IMR-90 (cell line): ENCODE data around the gene MALRD1.

ENCODE experiments used
- BHLHE40 ChIP-seq: fragments of 150-350 bp; IDR thresholded peaks from 2 replicates; pipeline ENCODE4 v1.6.1; 2016; ENCODE audit warnings: mild to moderate bottlenecking, low read depth, low read length
- CTCF ChIP-seq: conservative IDR thresholded peaks from 2 replicates; pipeline ENCODE4 v1.5.1; 2012; ENCODE audit warnings: mild to moderate bottlenecking, low read depth, low read length, improper control_type of control experiment
- ELK1 ChIP-seq: fragments of 150-350 bp; IDR thresholded peaks from 2 replicates; pipeline ENCODE4 v1.6.1; 2016; ENCODE audit warnings: low read depth, mild to moderate bottlenecking, low read length, moderate library complexity, borderline replicate concordance
- FOS ChIP-seq: fragments of 150-350 bp; IDR thresholded peaks from 2 replicates; pipeline ENCODE4 v1.6.1; 2016; ENCODE audit warnings: low read depth, low read length
- MAFK ChIP-seq: IDR thresholded peaks from 2 replicates; pipeline ENCODE4 v1.6.1; 2012; ENCODE audit warnings: low read depth, low read length, improper control_type of control experiment
- NFE2L2 ChIP-seq: fragments of 150-350 bp; IDR thresholded peaks from 2 replicates; pipeline ENCODE4 v1.6.1; 2016; ENCODE audit warnings: low read depth, mild to moderate bottlenecking, low read length
- POLR2A ChIP-seq: IDR thresholded peaks from 2 replicates; pipeline ENCODE4 v1.6.1; 2012; ENCODE audit warnings: mild to moderate bottlenecking, low read depth, low read length
- RAD21 ChIP-seq: IDR thresholded peaks from 2 replicates; pipeline ENCODE4 v1.6.1; 2012; ENCODE audit warnings: low read length, improper control_type of control experiment
- RCOR1 ChIP-seq: IDR thresholded peaks from 2 replicates; pipeline ENCODE4 v1.6.1; 2012; ENCODE audit warnings: mild to moderate bottlenecking, low read length, improper control_type of control experiment; ENCODE audit not compliant: insufficient replicate concordance
- RFX5 ChIP-seq: IDR thresholded peaks from 2 replicates; pipeline ENCODE4 v1.8.0; 2012; ENCODE audit warnings: low read depth, mild to moderate bottlenecking, low read length, moderate library complexity
- SMC3 ChIP-seq: fragments of 150-350 bp; IDR thresholded peaks from 2 replicates; pipeline ENCODE4 v1.6.1; 2016; ENCODE audit warnings: low read depth, mild to moderate bottlenecking, antibody characterized with exemption, low read length, moderate library complexity
- USF2 ChIP-seq: fragments of 150-350 bp; IDR thresholded peaks from 2 replicates; pipeline ENCODE4 v1.6.1; 2017; ENCODE audit warnings: mild to moderate bottlenecking, antibody characterized with exemption, low read length, low read depth

GRCh38 chr10:19782430-19783089 is 734.0 kb downstream of the MALRD1 start:
- no peak for TF ChIP-seq POLR2A
- no peak for TF ChIP-seq CTCF
- TF ChIP-seq RAD21 = no peak
- no peak for TF ChIP-seq USF2
- TF ChIP-seq BHLHE40 = no peak
- no peak for TF ChIP-seq ELK1
- no peak for TF ChIP-seq SMC3
- no peak for TF ChIP-seq RFX5
- TF ChIP-seq FOS = no peak
- TF ChIP-seq RCOR1 = no peak
- TF ChIP-seq MAFK = no peak
- TF ChIP-seq NFE2L2 = no peak
